Gastroesophageal sphincter (tissue), 4 donors: ENCODE data around the gene TTYH3. TPM values are rescaled to one million over a fixed set of nuclear protein-coding genes. Genes with fewer than 3 reads are reported as not detected.

Source experiments
- ATAC-seq: fragments of 150-250 bp; one replicate; pipeline ENCODE4 v1.9.1; 2016; ENCODE audit warnings: mild to moderate bottlenecking, moderate library complexity
- H3K27ac ChIP-seq, 4 donors: fragments of 200-600 bp; sonication (generic) in 3 of 4; 1 replicate in 3 of 4; 2 replicates in 1 of 4; pipeline ENCODE4 v1.5.1; 2016 to 2019
- H3K27me3 ChIP-seq: fragments of 200-600 bp; sonication (generic); one replicate; pipeline ENCODE4 v1.5.1; 2019
- H3K36me3 ChIP-seq, 2 donors: fragments of 200-600 bp; sonication (generic); one replicate each; pipeline ENCODE4 v1.5.1; 2019; ENCODE audit warnings: control low read depth in 1 of 2
- H3K4me1 ChIP-seq, 3 donors: fragments of 200-600 bp; sonication (generic); 1 replicate in 2 of 3; 2 replicates in 1 of 3; pipeline ENCODE4 v1.5.1; 2016 to 2019; ENCODE audit warnings: control low read depth in 2 of 3
- H3K4me3 ChIP-seq, 2 donors: fragments of 200-600 bp; sonication (generic); one replicate each; pipeline ENCODE4 v1.5.1; 2019; ENCODE audit warnings: mild to moderate bottlenecking in 1 of 2, moderate library complexity in 1 of 2
- H3K9me3 ChIP-seq, 3 donors: fragments of 200-600 bp; sonication (generic); one replicate each; pipeline ENCODE4 v1.5.1; 2017 to 2019; ENCODE audit warnings: control low read depth in 2 of 3
- CTCF ChIP-seq, 4 experiments: fragments of 200-600 bp in 2 of 4; fragments of 450-650 bp in 2 of 4; sonication (generic) in 1 of 4; IDR thresholded peaks; one replicate each; pipeline ENCODE4 v1.5.1; 2017 to 2019; ENCODE audit warnings: antibody characterized with exemption in 4 of 4, mild to moderate bottlenecking in 2 of 4, moderate library complexity in 2 of 4
- EP300 ChIP-seq: sonication (generic); formaldehyde crosslinking; IDR thresholded peaks from one replicate; pipeline ENCODE4 v1.6.1; 2017; ENCODE audit warnings: antibody characterized with exemption, mild to moderate bottlenecking
- POLR2A ChIP-seq, 2 donors: fragments of 450-650 bp; IDR thresholded peaks; one replicate each; pipeline ENCODE4 v1.6.1; 2017; ENCODE audit warnings: antibody characterized with exemption in 2 of 2, mild to moderate bottlenecking in 2 of 2, moderate library complexity in 1 of 2
- POLR2AphosphoS5 ChIP-seq: sonication (generic); formaldehyde crosslinking; IDR thresholded peaks from one replicate; pipeline ENCODE4 v1.6.1; 2017; ENCODE audit warnings: antibody characterized with exemption
- WGBS, 2 donors: methylation state at CpG; one replicate each; pipeline ENCODE4 v1.1.5; 2018; ENCODE audit warnings: low coverage in 1 of 2; 5-methylcytosine and 5-hydroxymethylcytosine counted together
- total RNA-seq, 4 donors: library from RNA; depleted of rRNA; stranded (reverse); fragments of >200 nt; gene quantifications; one replicate each; pipeline ENCODE4 v1.1.0, GENCODE V29; 2016

Gene TTYH3
- total RNA-seq, 4 donors from 2014 or later = 11.2 to 29.8 (median 16.9) TPM

GRCh38 chr7:2698581-2699288 is 66.9 kb downstream of the TTYH3 start:
- 59 to 67% methylated on average over 11 to 12 of the region's 18 CpGs for WGBS, 2 donors
- Histone ChIP-seq H3K9me3 (no peaks in the 10 kb centered on the region), H3K36me3 (no peaks in the 10 kb centered on the region), H3K4me1 (no peaks in the 10 kb centered on the region), H3K4me3 (no peak overlapping the region), H3K27me3 (peaks cover 6% of the 10 kb centered on the region), H3K27ac (no peak overlapping the region)
- no peak for ATAC-seq
- TF ChIP-seq POLR2A (IDR thresholded peaks at IDR 0.05) = no peak
- TF ChIP-seq CTCF (IDR thresholded peaks at IDR 0.05) = no peak
- no peak for TF ChIP-seq EP300
- no peak for TF ChIP-seq POLR2AphosphoS5

- Histone ChIP-seq H3K4me3 (no peak overlapping the region), H3K9me3 (no peaks in the 10 kb centered on the region), H3K27me3 (peaks cover 6% of the 10 kb centered on the region), H3K36me3 (no peaks in the 10 kb centered on the region), H3K27ac (no peak overlapping the region), H3K4me1 (no peaks in the 10 kb centered on the region)
- 60% methylated on average over 1 of the region's 15 CpGs; no CpG with 5 or more reads in 1 of the 2 donors for WGBS, 2 donors
- TF ChIP-seq EP300 = no peak
- no peak for TF ChIP-seq CTCF (IDR thresholded peaks at IDR 0.05)
- TF ChIP-seq POLR2AphosphoS5 = no peak
- TF ChIP-seq POLR2A (IDR thresholded peaks at IDR 0.05) = no peak
- no peak for ATAC-seq
These were observed 67.5 kb downstream of the TTYH3 start for GRCh38 chr7:2699289-2699620.

- Histone ChIP-seq H3K4me1 (no peaks in the 10 kb centered on the region), H3K27ac (no peak overlapping the region), H3K4me3 (no peak overlapping the region), H3K9me3 (no peaks in the 10 kb centered on the region), H3K27me3 (peaks cover 6% of the 10 kb centered on the region), H3K36me3 (no peaks in the 10 kb centered on the region)
- ATAC-seq = no peak
- TF ChIP-seq POLR2AphosphoS5 = no peak
- TF ChIP-seq POLR2A (IDR thresholded peaks at IDR 0.05) = no peak
- 100% methylated on average over 1 of the region's 40 CpGs; no CpG with 5 or more reads in 1 of the 2 donors for WGBS, 2 donors
These were observed 68.5 kb downstream of the TTYH3 start for GRCh38 chr7:2700141-2700850.

GRCh38 chr7:2701424-2701823 is 69.6 kb downstream of the TTYH3 start:
- Histone ChIP-seq H3K9me3 (no peaks in the 10 kb centered on the region), H3K27me3 (peaks cover 6% of the 10 kb centered on the region), H3K4me1 (no peaks in the 10 kb centered on the region), H3K36me3 (no peaks in the 10 kb centered on the region), H3K27ac (no peak overlapping the region), H3K4me3 (no peak overlapping the region)
- ATAC-seq = no peak
- TF ChIP-seq POLR2A (IDR thresholded peaks at IDR 0.05) (no peak), CTCF (IDR thresholded peaks at IDR 0.05) (no peak), EP300 (no peak), POLR2AphosphoS5 (no peak)
- 100% methylated on average over 1 of the region's 17 CpGs; no CpG with 5 or more reads in 1 of the 2 donors for WGBS, 2 donors

- H3K4me1 ChIP-seq = no peaks in the 10 kb centered on the region
- 67% methylated on average over 9 of the region's 12 CpGs; no CpG with 5 or more reads in 1 of the 2 donors for WGBS, 2 donors
- peak; percentile 88 for ATAC-seq
- H3K36me3 ChIP-seq = no peaks in the 10 kb centered on the region
- no peak for TF ChIP-seq EP300
- H3K4me3 ChIP-seq = no peak overlapping the region
- H3K27ac ChIP-seq = no peak overlapping the region
- H3K9me3 ChIP-seq = no peaks in the 10 kb centered on the region
- peaks cover 6% of the 10 kb centered on the region for H3K27me3 ChIP-seq
These were observed 70.2 kb downstream of the TTYH3 start for GRCh38 chr7:2701832-2702593.
